Activated naive CD8-positive, alpha-beta T cell treated with anti-CD3 and anti-CD28 coated beads, Interleukin-2, amount 50 U/mL, for 16 hours (primary cell): ENCODE results near the gene GANC.
"Not testable (repeated sequence)": the region's sequence is repeated elsewhere in the genome, so short reads cannot be mapped to it uniquely, and the experiment has no call there.

ENCODE experiments used
- DNase-seq: peaks from one replicate; pipeline ENCODE4 v3.0.0-alpha.2; 2020; ENCODE audit warnings: low read depth, low spot score

The GANC gene

DNA sequence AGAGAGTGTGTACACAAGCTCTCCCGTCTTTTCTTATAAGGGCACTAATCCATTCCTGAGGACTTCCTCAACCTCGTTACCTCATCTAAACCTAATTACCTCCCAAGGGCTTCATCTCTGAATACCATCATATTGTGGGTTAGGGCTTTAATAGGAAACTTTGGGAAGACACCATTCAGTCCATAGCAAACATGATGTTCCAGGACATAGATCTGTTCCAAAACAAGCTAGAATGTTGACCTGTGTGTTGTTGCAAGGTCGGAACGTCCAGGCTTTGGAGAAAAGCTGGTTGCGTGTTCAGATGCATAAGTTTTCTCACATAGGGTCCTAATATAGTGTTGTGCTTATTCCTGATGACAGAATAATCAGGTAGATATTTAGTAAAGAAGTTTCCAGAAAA, 9.9 kb downstream of the GANC start:
- no peak for DNase-seq

- DNase-seq = no peak
Observed at GRCh38 chr15:42283671-42284070, 10.7 kb downstream of the GANC start.

DNA sequence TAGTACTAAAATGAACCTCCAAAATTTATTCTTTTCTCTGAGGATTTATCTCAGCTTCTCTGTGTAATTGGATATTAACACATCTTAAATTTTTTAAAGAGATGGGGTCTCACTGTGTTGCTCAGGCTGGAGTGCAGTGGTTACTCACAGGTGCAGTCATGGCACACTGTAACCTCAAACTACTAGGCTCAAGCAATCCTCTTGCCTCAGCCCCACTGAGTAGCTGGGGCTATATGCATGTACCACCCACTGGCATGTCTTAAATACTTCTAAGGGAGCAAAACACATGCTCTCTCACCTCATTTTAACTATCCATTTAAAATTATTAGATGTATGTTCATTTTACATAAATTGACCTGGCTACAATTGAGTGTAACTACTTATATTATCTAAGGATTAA, 11.6 kb downstream of the GANC start:
- no peak for DNase-seq

- no peak for DNase-seq
Observed at GRCh38 chr15:42285034-42285433, 12.0 kb downstream of the GANC start.

- no peak for DNase-seq
Observed at GRCh38 chr15:42286445-42287029, 13.5 kb downstream of the GANC start.

GRCh38 chr15:42287931-42288330, 14.9 kb downstream of the GANC start:
- no peak for DNase-seq

GRCh38 chr15:42289166-42289565, 16.2 kb downstream of the GANC start:
- no peak for DNase-seq

- DNase-seq = not testable (repeated sequence)
Observed at GRCh38 chr15:42301004-42301403, 28.0 kb downstream of the GANC start.

DNA sequence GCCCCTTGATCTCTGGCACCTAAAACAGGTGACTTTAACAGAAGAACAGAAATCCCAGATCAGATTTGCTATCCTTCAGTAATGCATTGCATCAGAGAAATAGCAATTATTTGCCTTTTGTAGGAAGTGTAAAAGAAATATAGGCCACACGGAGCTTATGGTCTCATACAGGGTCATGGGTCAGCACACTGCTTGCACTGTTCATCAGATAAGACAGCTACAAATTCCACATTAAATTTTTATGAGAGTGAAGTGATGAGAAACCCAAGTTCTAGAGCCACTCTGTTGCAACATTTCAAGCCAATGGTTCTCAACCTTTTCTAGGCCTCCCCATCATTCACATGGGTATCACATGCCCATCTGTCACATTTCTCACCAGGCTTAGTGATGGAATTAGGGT, 33.7 kb downstream of the GANC start:
- no peak for DNase-seq

- no peak for DNase-seq
Observed at GRCh38 chr15:42313463-42313862, 40.5 kb downstream of the GANC start.

GRCh38 chr15:42314818-42315217, 41.8 kb downstream of the GANC start:
- no peak for DNase-seq

DNA sequence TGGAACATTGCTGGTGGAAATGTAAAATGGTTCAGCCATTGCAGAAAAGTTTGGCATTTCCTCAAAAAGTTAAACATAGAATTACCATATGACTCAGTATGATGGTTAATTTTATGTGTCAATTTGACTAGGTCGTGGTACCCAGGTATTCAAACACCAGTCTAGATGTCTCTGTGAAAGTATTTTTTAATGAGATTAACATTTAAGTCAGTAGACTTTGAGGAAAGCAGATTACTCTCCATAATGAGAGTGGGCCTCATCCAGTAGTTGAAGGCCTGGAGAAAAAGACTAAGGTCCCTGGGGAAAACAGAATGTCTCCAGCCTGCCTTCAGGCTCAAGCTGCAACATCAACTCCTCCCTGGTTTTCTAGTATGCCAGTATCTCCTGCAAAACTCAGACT, 42.5 kb downstream of the GANC start:
- no peak for DNase-seq

DNA sequence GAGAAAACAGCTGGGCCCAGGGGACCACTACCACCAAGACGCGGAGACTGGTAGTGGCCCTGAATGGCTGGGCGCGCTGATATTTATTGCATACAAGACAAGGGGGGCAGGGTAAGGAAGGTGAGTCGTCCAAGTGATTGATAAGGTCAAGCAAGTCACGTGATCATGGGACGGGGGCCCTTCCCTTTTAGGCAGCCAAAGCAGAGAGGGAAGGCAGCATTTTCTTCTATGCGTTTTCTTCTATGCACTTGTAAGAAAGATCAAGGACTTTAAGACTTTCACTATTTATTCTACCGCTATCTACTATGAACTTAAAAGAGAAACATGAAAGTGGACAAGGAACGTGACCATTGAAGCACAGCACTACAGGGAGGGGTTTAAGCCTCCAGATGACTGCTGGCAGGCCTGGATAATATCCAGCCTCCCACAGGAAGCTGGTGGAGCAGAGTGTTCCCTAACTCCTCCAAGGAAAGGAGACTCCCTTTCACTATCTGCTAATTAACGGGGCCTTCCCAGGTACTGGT, 43.3 kb downstream of the GANC start:
- DNase-seq = not testable (repeated sequence)

- no peak for DNase-seq
Observed at GRCh38 chr15:42319206-42319605, 46.2 kb downstream of the GANC start.

DNA sequence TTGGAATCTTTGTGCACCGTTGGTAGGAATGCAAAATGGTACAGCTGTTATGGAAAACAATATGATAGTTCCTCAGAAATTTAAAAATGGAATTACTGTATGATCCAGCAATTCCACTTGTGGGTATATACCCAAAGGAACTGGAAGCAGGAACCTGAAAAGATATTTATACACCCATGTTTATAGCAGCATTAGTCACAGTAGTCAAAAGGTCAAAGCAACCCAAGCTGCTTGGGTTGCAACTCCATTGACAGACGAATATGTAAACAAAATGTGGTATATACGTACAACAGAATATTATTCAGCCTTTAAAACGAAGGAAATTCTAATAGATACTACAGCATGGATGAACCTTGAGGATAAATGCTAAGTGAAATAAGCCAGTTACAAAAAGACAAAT, 51.3 kb downstream of the GANC start:
- no peak for DNase-seq

DNA sequence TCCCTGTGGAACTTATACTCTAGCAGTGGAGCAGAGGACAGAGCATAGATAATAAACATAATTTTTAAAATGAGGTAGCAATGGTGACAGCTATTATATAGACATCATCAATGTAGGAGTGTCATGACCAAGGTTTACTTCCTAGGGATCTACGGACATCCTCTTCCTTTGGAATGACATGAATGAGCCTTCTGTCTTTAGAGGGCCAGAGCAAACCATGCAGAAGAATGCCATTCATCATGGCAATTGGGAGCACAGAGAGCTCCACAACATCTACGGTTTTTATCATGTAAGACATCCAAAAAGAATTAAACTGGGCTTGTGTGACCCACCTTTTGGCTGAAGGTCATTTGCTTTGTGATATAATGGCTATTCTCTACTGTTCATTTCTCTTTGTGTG, 56.2 kb downstream of the GANC start:
- no peak for DNase-seq

GRCh38 chr15:42329992-42330391, 57.0 kb downstream of the GANC start:
- no peak for DNase-seq

DNA sequence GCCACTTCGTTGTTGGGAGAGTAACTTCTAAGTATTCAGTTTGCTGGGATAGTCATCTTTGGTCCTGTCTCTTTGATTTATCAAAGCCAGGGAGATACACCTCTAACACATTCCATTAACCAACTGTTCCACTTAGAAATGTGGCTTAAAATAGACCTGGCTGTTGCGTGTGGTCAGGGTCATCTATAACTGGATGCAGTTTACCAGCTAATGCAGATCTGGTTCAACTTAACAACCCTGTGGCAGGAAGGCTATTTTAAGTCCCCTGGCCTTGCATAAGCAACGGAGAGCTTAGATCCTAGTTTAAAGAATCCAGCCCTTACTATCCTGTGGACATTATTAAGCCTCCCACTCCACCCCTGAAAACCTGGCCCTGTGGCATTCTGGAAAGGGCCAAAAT, 58.2 kb downstream of the GANC start:
- DNase-seq = no peak

DNA sequence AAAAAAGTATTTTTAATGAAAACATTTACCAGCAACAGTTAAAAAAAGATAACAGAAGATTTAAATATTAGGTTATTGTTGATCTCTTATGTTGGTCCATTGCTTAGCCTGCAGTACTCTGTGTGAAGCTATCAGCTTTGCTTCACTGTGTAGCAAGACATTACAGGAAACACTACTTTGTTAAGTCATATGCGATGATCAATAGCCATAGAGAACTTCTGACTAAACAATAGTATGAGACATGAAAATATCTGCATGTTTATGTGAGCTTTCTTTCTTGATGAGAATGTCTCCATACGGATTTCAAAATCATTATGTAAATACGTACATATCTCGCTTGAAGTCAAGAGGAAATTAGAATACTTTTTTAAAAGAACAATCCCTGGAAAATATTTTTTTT, 59.3 kb downstream of the GANC start:
- no peak for DNase-seq

DNA sequence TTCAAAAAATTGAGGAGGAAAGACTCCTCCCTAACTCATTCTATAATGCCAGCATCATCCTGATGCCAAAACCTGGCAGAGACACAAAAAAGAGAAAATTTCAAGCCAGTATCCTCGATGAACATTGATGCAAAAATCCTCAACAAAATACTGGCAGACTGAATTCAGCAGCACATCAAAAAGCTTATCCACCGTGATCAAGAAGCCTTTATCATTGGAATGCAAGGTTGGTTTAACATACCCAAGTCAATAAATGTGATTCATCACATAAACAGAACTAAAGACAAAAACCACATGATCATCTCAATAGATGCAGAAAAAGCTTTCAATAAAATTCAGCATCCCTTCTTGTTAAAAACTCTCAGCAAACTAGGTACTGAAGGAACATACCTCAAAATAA, 62.1 kb downstream of the GANC start:
- DNase-seq = no peak

DNA sequence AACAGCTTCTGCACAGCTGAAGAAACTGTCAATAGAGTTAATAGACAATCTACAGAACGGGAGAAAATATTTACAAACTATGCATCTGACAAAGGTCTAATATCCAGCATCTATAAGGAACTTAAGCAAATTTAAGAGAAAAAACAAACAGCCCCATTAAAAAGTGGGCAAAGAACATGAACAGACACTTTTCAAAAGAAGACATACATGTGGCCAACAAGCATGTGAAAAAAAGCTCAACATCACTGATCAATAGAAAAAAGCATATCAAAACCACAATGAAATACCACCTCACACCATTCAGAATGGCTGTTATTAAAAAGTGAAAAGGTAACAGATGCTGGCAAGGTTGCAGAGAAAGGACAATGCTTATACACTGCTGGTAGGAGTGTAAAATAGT, 63.6 kb downstream of the GANC start:
- not testable (repeated sequence) for DNase-seq

DNA sequence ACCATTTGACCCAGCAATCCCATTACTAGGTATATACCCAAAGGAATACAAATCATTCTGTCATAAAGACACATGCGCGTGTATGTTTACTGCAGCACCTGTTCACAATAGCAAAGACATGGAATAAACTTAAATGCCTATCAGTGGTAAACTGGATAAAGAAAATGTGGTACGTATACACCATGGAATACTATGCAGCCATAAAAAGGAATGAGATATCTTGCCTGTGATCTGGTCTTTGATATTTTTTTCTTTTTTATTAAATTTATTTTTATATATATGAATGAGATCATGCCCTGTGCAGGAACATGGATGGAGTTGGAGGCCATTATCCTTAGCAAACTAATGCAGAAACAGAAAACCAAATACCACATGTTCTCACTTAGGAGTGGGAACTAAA, 64.1 kb downstream of the GANC start:
- not testable (repeated sequence) for DNase-seq

GRCh38 chr15:42338500-42338899, 65.5 kb downstream of the GANC start:
- no peak for DNase-seq

GRCh38 chr15:42343596-42344232, 70.7 kb downstream of the GANC start:
- no peak for DNase-seq
